ENCODE measurements around the gene CCDC24. TPM values are rescaled to one million over a fixed set of nuclear protein-coding genes. Genes with fewer than 3 reads are reported as not detected.

Gene CCDC24
- polyA plus RNA-seq, 2 of the 4 experiments (the other 2 are of a cell fraction), result 2.0 to 10.2 TPM

GRCh38 chr1:44000122-44000665, 8.8 kb downstream of the CCDC24 start (continued):
- TF ChIP-seq MYC (IDR thresholded peaks at IDR 0.05; ENCODE audit: borderline replicate concordance, low read length) (no peak), FOSL2 (IDR thresholded peaks at IDR 0.05) (no peak), FOSL2 (CRISPR knock-in tag; IDR thresholded peaks at IDR 0.05) (no peak), REST (IDR thresholded peaks at IDR 0.05) (no peak), SMC3 (IDR thresholded peaks at IDR 0.05) (no peak), MAFK (IDR thresholded peaks at IDR 0.05; ENCODE audit: partially characterized antibody) (no peak)

GRCh38 chr1:44002165-44002564, 10.8 kb downstream of the CCDC24 start:
- TF ChIP-seq CBX8 (IDR thresholded peaks at IDR 0.05) (no peak), ATOH8 (CRISPR knock-in tag; IDR thresholded peaks at IDR 0.05; ENCODE audit: low read depth) (no peak)
- ChIA-PET CTCF (interaction anchor here (1.2 to 11.5 kb wide), 3 partner anchors 9 to 46 kb away, joined by 3 to 412 read pairs (median 15); partner anchors contain the start of gene SLC6A9), POLR2A (no interaction called here)
- no peak for ATAC-seq
- no peak for DNase-seq (ENCODE audit: low read depth in 1 of 2, low spot score in 1 of 2)
- peaks cover 4% of the 10 kb centered on the region; the same call in 1 of the 3 replicates for H3K4me1 ChIP-seq
- H3K4me3 ChIP-seq, result no peak overlapping the region
- 87% methylated on average over 7 of the region's 8 CpGs for WGBS (ENCODE audit: missing lambda C conversion rate)
- H3K4me2 ChIP-seq, result no peak overlapping the region
- FAIRE-seq, result no peak
- no peaks in the 10 kb centered on the region for H3K9me3 ChIP-seq
- no peak overlapping the region for H3K27ac ChIP-seq

- 83% methylated on average over 6 of the region's 14 CpGs for WGBS (ENCODE audit: missing lambda C conversion rate)
- no peak overlapping the region for H3K4me2 ChIP-seq
- TF ChIP-seq MAX (IDR thresholded peaks at IDR 0.05) (no peak), FOSL2 (IDR thresholded peaks at IDR 0.05) (no peak), FOSL2 (CRISPR knock-in tag; IDR thresholded peaks at IDR 0.05) (no peak), HES2 (IDR thresholded peaks at IDR 0.05) (no peak), HOXB13 (CRISPR knock-in tag; IDR thresholded peaks at IDR 0.05; ENCODE audit: low read depth) (no peak), ZSCAN20 (CRISPR knock-in tag; IDR thresholded peaks at IDR 0.05) (no peak), NR3C1 (IDR thresholded peaks at IDR 0.05) (no peak), RARB (CRISPR knock-in tag; IDR thresholded peaks at IDR 0.05) (no peak), MAZ (IDR thresholded peaks at IDR 0.05; ENCODE audit: borderline replicate concordance, low read depth, low read length) (no peak), TFCP2L1 (CRISPR knock-in tag; IDR thresholded peaks at IDR 0.05) (no peak), CHD4 (IDR thresholded peaks at IDR 0.05; ENCODE audit: borderline replicate concordance) (no peak), NFE2L2 (conservative IDR thresholded peaks at IDR 0.05; ENCODE audit: low read length) (no peak), NPAS2 (CRISPR knock-in tag; IDR thresholded peaks at IDR 0.05; ENCODE audit: borderline replicate concordance) (no peak), JUNB (IDR thresholded peaks at IDR 0.05) (no peak)
- no peak for DNase-seq (ENCODE audit: low read depth in 1 of 2, low spot score in 1 of 2)
- FAIRE-seq, result no peak
- H3K4me3 ChIP-seq, result no peak overlapping the region
- peaks cover 4% of the 10 kb centered on the region; the same call in 1 of the 3 replicates for H3K4me1 ChIP-seq
- no peak overlapping the region for H3K27ac ChIP-seq
- no peaks in the 10 kb centered on the region for H3K9me3 ChIP-seq
- CTCF ChIA-PET, result interaction anchor here (1.2 to 11.5 kb wide), 3 partner anchors 10 to 46 kb away, joined by 3 to 412 read pairs (median 15); partner anchors contain the start of gene SLC6A9
- no peak for ATAC-seq
- POLR2A ChIA-PET, result no interaction called here
Measured at GRCh38 chr1:44002606-44003157, 11.3 kb downstream of the CCDC24 start.
